Hypothalamus (tissue), 51 donors: ENCODE data around the gene SCN2A.
"Not testable (repeated sequence)": the region's sequence is repeated elsewhere in the genome, so short reads cannot be mapped to it uniquely, and the experiment has no call there.

ENCODE experiments used
- DNase-seq, 51 donors: peaks; one replicate each; lab custom pipeline; 2025; lab: John Stamatoyannopoulos, UW

The SCN2A gene

GRCh38 chr2:165307317-165307716 is 68.1 kb downstream of the SCN2A start:
- DNase-seq, result no peak

GRCh38 chr2:165311949-165312348 is 72.7 kb downstream of the SCN2A start:
- no peak for DNase-seq

DNA sequence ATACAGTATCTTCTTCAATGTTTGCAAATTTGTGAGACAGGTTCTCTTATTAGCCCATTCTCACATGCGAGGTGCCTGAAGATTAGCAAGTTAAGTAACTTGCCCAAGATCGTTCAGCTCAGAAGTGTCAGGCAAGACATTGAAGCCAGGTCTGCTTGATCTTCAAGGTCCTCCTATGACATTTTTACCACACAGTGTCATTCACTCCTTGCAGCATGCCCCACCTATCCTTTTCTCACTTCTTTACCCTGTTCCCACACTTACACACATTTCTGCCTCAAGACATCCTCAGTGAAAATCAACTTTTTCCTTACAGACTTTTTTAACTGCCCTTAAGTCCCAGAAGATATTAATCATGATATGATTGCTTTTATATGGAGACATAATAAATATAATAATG is 73.8 kb downstream of the SCN2A start:
- DNase-seq, result no peak

- no peak for DNase-seq
Observed at GRCh38 chr2:165313509-165313908, 74.3 kb downstream of the SCN2A start.

- DNase-seq, result no peak
Observed at GRCh38 chr2:165328272-165328671, 89.1 kb downstream of the SCN2A start.

- DNase-seq, result not testable (repeated sequence)
Observed at GRCh38 chr2:165344276-165344675, 105.1 kb downstream of the SCN2A start.

GRCh38 chr2:165348441-165348840 is 109.2 kb downstream of the SCN2A start:
- DNase-seq, result no peak

DNA sequence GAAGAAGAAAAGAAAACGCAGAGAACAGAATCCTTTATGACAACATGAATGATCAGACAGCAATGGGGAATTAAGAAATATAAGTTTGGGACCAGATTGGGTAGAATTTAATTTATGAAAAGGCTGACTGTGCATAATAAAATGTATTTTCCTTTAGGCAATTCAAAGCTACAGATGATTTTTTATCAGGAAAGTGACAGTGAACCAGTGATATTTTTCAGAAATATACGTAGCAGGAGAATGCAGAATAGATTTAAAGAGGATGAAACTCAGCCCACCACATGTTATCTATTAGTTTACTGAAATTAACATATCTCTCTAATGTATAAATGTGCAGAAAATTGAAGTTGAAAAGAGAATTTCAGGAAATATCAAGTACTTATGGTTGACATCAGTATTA is 110.0 kb downstream of the SCN2A start:
- no peak for DNase-seq

DNA sequence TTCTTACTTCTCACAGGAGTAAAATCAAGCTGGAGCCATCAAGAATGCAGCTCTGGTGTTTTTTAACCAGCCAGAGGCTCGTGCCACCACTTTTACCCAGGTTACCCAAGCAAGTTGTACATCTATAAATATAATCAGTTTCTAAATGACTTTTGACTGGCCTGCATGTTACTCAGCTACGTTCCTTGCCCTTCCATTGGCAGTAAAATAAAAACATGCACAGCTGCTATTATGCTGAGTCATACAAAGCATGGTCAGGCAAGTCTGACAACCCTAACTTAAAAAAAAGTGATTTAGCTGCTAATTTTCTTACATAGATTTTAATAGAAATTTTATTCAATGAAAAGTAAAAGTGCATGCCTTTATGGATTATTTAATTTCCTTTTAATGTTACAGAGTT is 118.5 kb downstream of the SCN2A start:
- DNase-seq, result no peak

DNA sequence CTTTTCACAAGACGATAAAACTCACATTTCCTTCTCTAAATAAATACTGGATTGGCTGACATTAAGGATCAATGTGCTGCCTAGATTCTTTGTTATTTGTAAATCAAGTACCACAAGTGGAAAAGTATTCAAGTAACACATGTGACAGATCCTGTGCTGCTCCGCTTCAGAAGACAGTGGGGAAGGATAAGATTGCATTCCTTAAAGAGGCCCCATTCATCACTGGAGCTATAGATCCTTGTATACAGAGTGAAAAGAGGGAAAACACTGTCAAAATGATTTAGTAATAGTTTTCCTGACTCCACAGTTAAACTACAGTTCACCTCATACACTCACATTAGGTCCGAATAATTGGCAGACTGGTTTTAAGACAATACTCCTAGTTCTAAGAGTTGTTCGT is 122.3 kb downstream of the SCN2A start:
- no peak for DNase-seq

GRCh38 chr2:165369131-165369897 is 130.1 kb downstream of the SCN2A start:
- DNase-seq, result no peak

DNA sequence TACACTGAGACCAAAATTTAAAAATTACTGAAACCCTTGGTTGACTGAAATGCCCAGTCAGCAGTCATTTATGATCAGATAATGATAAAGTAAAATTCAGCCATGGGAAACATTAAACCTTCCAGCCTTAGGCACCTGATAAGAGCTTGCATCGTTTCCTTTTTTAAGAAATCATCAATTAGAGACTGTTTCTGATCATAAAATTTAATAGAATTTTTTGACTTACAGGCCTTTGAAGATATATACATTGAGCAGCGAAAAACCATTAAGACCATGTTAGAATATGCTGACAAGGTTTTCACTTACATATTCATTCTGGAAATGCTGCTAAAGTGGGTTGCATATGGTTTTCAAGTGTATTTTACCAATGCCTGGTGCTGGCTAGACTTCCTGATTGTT is 130.7 kb downstream of the SCN2A start:
- DNase-seq, result no peak

DNA sequence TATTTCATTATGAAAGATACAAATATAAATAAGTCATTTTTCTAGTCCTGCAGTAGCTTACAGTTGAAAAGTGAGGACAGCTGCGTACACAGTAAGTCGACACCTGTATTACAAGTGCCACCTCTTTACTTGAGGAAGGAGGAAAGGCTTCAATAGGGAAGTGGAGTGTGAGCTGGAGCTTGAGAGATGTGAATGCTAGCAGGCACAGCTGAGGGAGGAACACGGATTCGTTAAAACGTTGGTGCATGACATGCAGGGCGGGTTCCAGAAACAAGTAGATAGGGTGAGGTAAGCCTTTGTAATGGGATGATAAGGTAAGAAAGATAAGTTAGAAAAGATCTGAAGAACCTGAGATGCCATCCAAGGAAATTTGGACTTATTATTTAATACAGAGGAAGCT is 132.1 kb downstream of the SCN2A start:
- DNase-seq, result no peak

DNA sequence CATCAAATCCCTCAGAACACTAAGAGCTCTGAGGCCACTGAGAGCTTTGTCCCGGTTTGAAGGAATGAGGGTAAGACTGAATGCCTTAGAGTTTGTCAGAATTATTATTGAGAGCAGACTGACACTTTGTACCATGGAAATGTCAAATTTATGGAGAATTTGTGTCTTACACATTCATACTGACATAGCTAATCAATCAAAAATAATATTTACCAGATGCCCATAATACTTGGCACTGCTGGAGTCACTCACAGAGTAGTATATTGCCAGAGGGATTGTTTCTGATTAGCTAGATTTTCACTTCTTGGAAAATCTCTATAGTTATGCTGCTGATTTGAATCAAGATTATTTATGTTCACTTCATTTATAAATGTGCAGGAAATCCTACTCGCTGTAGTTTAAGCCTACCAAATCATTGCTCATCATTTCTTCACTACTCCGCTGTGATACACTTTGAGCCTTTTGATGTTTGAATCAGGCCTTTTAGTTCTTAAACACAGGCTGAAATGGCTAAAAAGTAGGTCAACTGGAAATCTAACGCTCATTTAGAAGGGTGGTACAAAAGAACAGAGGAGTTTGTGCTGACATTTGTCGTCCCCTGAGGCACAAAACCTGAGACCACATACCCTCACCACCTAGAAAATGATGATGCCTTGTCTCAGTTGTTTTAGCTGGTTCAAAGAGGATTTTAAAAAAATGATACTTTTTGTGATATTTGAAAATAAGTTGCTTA is 134.2 kb downstream of the SCN2A start:
- no peak for DNase-seq

DNA sequence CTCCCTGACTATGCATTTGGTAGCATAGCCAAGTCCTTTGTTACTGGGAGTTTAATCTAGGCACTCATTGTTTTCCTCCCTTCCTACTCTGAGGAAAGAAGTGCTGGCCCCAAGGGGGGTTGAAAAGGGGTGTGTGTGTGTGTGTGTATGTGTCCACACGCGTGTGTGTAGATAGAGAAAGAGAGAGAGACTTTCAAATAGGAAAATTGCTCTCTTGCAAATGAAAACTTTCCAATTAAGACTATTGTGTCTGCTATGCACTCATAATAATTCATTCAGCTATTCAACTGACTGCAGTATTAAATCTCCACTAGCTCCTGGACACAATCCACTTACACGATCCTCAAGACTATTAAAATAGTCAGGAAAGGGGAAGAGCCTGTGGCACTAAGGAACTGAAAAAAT is 137.4 kb downstream of the SCN2A start:
- DNase-seq, result no peak

DNA sequence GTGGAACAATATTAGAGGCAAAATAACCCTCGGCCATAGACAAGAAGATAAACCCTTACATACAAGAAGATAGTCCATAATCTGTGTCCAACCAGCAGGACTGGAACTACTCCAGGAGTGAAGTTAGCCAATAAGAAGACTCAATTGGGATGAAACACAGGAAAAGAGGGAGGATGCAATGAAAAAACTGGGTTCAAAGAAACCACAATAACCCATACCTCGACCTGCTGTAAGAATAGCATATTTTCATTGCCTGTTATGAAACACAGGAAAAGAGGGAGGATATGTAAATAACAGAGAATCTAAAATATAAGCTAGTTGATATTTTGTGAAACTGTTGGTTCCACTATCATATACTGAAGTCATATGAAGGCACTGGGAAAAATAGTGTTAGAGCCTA is 143.1 kb downstream of the SCN2A start:
- DNase-seq, result no peak

- DNase-seq, result no peak
Observed at GRCh38 chr2:165390875-165391274, 151.7 kb downstream of the SCN2A start.

GRCh38 chr2:165391791-165392190 is 152.6 kb downstream of the SCN2A start:
- no peak for DNase-seq

- not testable (repeated sequence) for DNase-seq
Observed at GRCh38 chr2:165398603-165399002, 159.4 kb downstream of the SCN2A start.

DNA sequence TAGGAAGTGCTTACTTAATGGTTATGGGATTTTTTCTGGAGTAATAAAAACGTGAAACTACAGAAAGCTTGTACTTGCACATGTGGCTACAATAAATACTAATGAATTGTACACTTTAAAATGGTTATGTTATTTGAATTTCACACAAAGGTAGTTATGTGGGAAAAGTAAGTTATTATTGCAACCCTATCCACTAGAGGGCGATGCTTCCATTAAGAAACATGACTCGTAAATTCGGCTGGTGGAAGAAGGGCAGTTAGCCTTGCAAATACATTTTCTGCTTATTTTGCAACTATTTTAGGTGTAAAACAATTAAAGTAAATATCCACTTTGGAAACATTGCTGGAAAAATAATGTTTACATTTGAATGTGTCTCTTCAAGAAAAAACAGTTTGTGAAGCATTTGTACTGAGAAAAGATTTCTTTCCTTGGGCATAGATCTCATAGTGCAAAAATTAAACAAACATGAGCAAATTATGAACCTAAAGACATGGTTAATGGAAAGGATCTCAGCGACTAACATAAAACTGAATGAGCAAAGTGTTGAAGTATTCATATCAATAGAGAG is 162.2 kb downstream of the SCN2A start:
- peak in 6 of 51 donors; percentile 1 to 50 (median 11) for DNase-seq

DNA sequence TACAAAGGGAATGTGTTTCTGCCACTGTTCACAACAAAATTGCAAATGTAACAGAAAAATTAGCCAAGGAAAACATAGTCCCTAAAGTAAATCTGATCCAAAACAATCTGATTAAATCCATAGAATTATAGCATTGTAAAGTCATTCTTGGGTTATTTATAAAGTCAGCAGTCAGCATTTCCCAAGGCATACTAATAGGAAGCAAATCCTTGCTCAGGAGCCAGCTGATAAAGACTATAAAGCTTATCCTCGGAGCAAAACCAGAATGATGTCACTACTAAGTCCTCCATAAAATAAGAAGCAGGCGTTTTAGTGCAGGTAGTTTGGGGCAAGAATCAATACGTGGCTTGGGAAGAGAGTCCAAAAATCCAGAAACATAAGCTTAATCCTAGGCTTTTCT is 162.9 kb downstream of the SCN2A start:
- DNase-seq, result no peak

DNA sequence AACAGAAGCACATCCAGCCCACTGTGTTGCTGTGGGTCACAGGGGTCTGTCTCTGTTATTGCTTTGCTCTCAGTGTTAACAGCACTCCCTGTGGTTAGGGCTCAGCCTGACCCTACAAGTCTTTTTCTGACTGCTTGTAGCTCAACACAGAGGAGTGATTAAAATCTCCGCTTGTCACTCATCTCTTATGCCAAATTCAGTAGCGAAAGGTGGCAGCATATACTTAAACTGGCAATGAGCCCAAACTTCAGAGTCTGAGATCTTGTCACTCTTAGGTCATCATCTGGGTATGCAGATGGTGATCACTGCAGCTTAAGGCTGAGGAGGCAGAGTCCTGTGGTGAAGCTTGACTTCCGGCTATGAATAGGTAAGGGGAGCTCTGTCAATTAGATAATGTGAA is 167.0 kb downstream of the SCN2A start:
- DNase-seq, result no peak
